ENCODE measurements around the gene SPECC1. TPM values are rescaled to one million over a fixed set of nuclear protein-coding genes. Genes with fewer than 3 reads are reported as not detected.
A peak's percentile ranks its signal among the peaks of the same experiment; 100 is the strongest.
"Not testable (repeated sequence)": the region's sequence is repeated elsewhere in the genome, so short reads cannot be mapped to it uniquely, and the experiment has no call there.

Gene SPECC1
- polyA plus RNA-seq, 3 donors = 36.0 to 58.4 (median 50.5) TPM

- Histone ChIP-seq H3K27me3 (ENCODE audit: control insufficient read depth in 2 of 2, insufficient read depth in 2 of 2, low read length in 2 of 2) (no peaks in the 10 kb centered on the region), H3K27ac (ENCODE audit: low read depth in 1 of 2, low read length in 2 of 2) (peak overlapping the region in 1 of 2 donors; percentile 60), H3K9me3 (replicated peaks in 1 of 2; ENCODE audit: control insufficient read depth in 1 of 2, insufficient read depth in 1 of 2, low read length in 2 of 2) (peaks cover 0 to 4% of the 10 kb centered on the region in 2 donors), H3K36me3 (replicated peaks in 1 of 2; ENCODE audit: control insufficient read depth in 1 of 2, insufficient read depth in 2 of 2, low read length in 2 of 2) (peaks cover 60 to 89% of the 10 kb centered on the region in 2 donors), H3K4me1 (ENCODE audit: control insufficient read depth in 1 of 2, insufficient read depth in 2 of 2, low read length in 2 of 2) (peaks cover 3 to 6% of the 10 kb centered on the region in 2 donors), H3K79me2 (ENCODE audit: insufficient read depth, low read length) (peaks cover 8% of the 10 kb centered on the region), H2AFZ (ENCODE audit: insufficient read depth, low read depth, low read length, poor library complexity, severe bottlenecking) (no peak overlapping the region), H3K4me2 (replicated peaks; ENCODE audit: extremely low read depth, low read length, poor library complexity, severe bottlenecking) (no peak overlapping the region), H3K4me3 (replicated peaks in 1 of 3; ENCODE audit: low read depth in 2 of 3, low read length in 3 of 3) (no peak overlapping the region), H3K9ac (ENCODE audit: insufficient read depth, low read length, poor library complexity, severe bottlenecking) (no peak overlapping the region), H4K20me1 (ENCODE audit: insufficient read depth, low read length) (peaks cover under 1% of the 10 kb centered on the region)
- Mint-ChIP-seq H3K36me3 (peaks cover 72 to 88% of the 10 kb centered on the region in 2 donors), H3K27me3 (ENCODE audit: low read depth in 3 of 3) (peaks cover 0 to 1% (median 1%) of the 10 kb centered on the region in 3 donors), H3K27ac (peak overlapping the region in 1 of 7 donors; percentile 54), H3K4me3 (no peak overlapping the region), H3K9me3 (peaks cover 0 to 7% (median 3%) of the 10 kb centered on the region in 7 donors), H3K4me1 (peaks cover 28% of the 10 kb centered on the region)
- no peak for TF ChIP-seq CTCF (IDR thresholded peaks at IDR 0.05)
- intact Hi-C loops (cut with micrococcal nuclease) = no loop called here
- WGBS (ENCODE audit: insufficient coverage) = 100% methylated on average over 2 of the region's 8 CpGs
- DNase-seq = no peak
These were observed 253.3 kb downstream of the SPECC1 start for GRCh38 chr17:20262226-20263114.

DNA sequence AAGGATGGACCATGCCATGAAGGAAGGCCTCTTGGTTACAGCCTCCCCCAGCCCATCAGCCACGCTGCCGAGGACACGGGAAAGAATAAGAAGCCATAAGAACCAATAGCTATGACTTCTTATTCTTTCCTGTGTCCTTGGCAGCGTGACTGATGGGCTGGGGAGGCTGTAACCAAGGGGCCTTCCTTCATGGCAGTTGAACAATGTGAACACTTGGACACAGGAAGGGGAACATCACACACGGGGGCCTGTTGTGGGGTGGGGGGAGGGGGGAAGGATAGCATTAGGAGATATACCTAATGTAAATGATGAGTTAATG is 253.9 kb downstream of the SPECC1 start:
- peak overlapping the region in 1 of 7 donors; percentile 54 for H3K27ac Mint-ChIP-seq
- DNase-seq; H3K9ac ChIP-seq (ENCODE audit: insufficient read depth, low read length, poor library complexity, severe bottlenecking); intact Hi-C loops (cut with micrococcal nuclease); H3K4me3 Mint-ChIP-seq; H4K20me1 ChIP-seq (ENCODE audit: insufficient read depth, low read length); H3K4me3 ChIP-seq (replicated peaks in 1 of 3; ENCODE audit: low read depth in 2 of 3, low read length in 3 of 3); H3K9me3 ChIP-seq (replicated peaks in 1 of 2; ENCODE audit: control insufficient read depth in 1 of 2, insufficient read depth in 1 of 2, low read length in 2 of 2); H2AFZ ChIP-seq (ENCODE audit: insufficient read depth, low read depth, low read length, poor library complexity, severe bottlenecking); H3K9me3 Mint-ChIP-seq; H3K27me3 Mint-ChIP-seq (ENCODE audit: low read depth in 3 of 3); H3K4me1 ChIP-seq (ENCODE audit: control insufficient read depth in 1 of 2, insufficient read depth in 2 of 2, low read length in 2 of 2); H3K27me3 ChIP-seq (ENCODE audit: control insufficient read depth in 2 of 2, insufficient read depth in 2 of 2, low read length in 2 of 2); H3K79me2 ChIP-seq (ENCODE audit: insufficient read depth, low read length); H3K4me2 ChIP-seq (replicated peaks; ENCODE audit: extremely low read depth, low read length, poor library complexity, severe bottlenecking): not testable (repeated sequence)
- H3K36me3 ChIP-seq (replicated peaks in 1 of 2; ENCODE audit: control insufficient read depth in 1 of 2, insufficient read depth in 2 of 2, low read length in 2 of 2) = peaks cover 58 to 89% of the 10 kb centered on the region in 2 donors
- WGBS (ENCODE audit: insufficient coverage) = no CpG with 5 or more reads among the region's 5 CpGs
- H3K4me1 Mint-ChIP-seq = peaks cover 32% of the 10 kb centered on the region
- peaks cover 72 to 88% of the 10 kb centered on the region in 2 donors for H3K36me3 Mint-ChIP-seq
- peak overlapping the region in 1 of 2 donors; percentile 60 for H3K27ac ChIP-seq (ENCODE audit: low read depth in 1 of 2, low read length in 2 of 2)
